Stimulated activated naive CD8-positive, alpha-beta T cell treated with anti-CD3 and anti-CD28 coated beads, Interleukin-15, Interleukin-2, amounts not matched to agents 100 U/mL and 50 U/mL, for 24 hours (primary cell): ENCODE measurements around the gene SP6.
A peak's percentile ranks its signal among the peaks of the same experiment; 100 is the strongest.

Source experiments
- ATAC-seq: fragments of 150-1000 bp; cut with Tn5 transposase; one replicate; pipeline ENCODE4 v1.10.0; 2021
- DNase-seq: peaks from one replicate; pipeline ENCODE4 v3.0.0; 2021

SP6 gene

GRCh38 chr17:47850692-47851573 is at the start of gene SP6:
TSS of gene SP6 (minus strand) at chr17:47851163. CDS start at chr17:47848429, 2,734 bp downstream.
- peak; percentile 77 for DNase-seq
- ATAC-seq: peak; percentile 89

GRCh38 chr17:47899643-47900042 is 48.7 kb upstream of the SP6 start:
- DNase-seq (no peak), ATAC-seq (no peak)

GRCh38 chr17:47898241-47898640 is 47.3 kb upstream of the SP6 start:
- DNase-seq (no peak), ATAC-seq (no peak)

GRCh38 chr17:47897561-47897960 is 46.6 kb upstream of the SP6 start:
- no peak for DNase-seq

GRCh38 chr17:47896672-47897490 is 45.9 kb upstream of the SP6 start:
- no peak for DNase-seq
- ATAC-seq: no peak

More at GRCh38 chr17:47897561-47897960, 46.6 kb upstream of the SP6 start:
- ATAC-seq: no peak

GRCh38 chr17:47895856-47896671 is 45.1 kb upstream of the SP6 start, which contains the start of gene SP2:
TSS of gene SP2 (plus strand) at chr17:47896236. CDS start at chr17:47896287, 51 bp downstream.
- DNase-seq (peak; percentile 97), ATAC-seq (peak; percentile 97)

- ATAC-seq (no peak), DNase-seq (peak; percentile 37)
Observed at GRCh38 chr17:47895347-47895855, 44.4 kb upstream of the SP6 start.

- DNase-seq: no peak
- no peak for ATAC-seq
Observed at GRCh38 chr17:47894498-47895346, 43.8 kb upstream of the SP6 start.

GRCh38 chr17:47891545-47892088 is 40.7 kb upstream of the SP6 start:
- DNase-seq: no peak
- no peak for ATAC-seq

- DNase-seq (peak; percentile 94), ATAC-seq (peak; percentile 96)
Observed at GRCh38 chr17:47889734-47890529, 39.0 kb upstream of the SP6 start.

GRCh38 chr17:47888293-47888692 is 37.3 kb upstream of the SP6 start:
- DNase-seq (no peak), ATAC-seq (no peak)

GRCh38 chr17:47884905-47885730 is 34.2 kb upstream of the SP6 start:
- DNase-seq (no peak), ATAC-seq (no peak)

GRCh38 chr17:47884427-47884740 is 33.4 kb upstream of the SP6 start:
- ATAC-seq: no peak
- no peak for DNase-seq

- no peak for DNase-seq
- no peak for ATAC-seq
Observed at GRCh38 chr17:47883589-47884426, 32.8 kb upstream of the SP6 start.

- ATAC-seq (no peak), DNase-seq (no peak)
Observed at GRCh38 chr17:47882695-47883588, 32.0 kb upstream of the SP6 start.

- DNase-seq (no peak), ATAC-seq (no peak)
Observed at GRCh38 chr17:47882247-47882646, 31.3 kb upstream of the SP6 start.
